Stimulated activated CD4-positive, alpha-beta T cell treated with anti-CD3 and anti-CD28 coated beads, Interleukin-1b, Interleukin-23, amount 100 ng/mL, for 24 hours (primary cell): ENCODE data around the gene PERM1.
A peak's percentile ranks its signal among the peaks of the same experiment; 100 is the strongest.
"Not testable (repeated sequence)": the region's sequence is repeated elsewhere in the genome, so short reads cannot be mapped to it uniquely, and the experiment has no call there.

Source experiments
- DNase-seq, 4 experiments: peaks; one replicate each; pipeline ENCODE4 v3.0.0-alpha.2; 2020; ENCODE audit warnings: low read depth in 4 of 4, low spot score in 1 of 4

The PERM1 gene

GRCh38 chr1:978835-979743 is 2.8 kb downstream of the PERM1 start:
- no peak for DNase-seq

GRCh38 chr1:978069-978834 is 3.6 kb downstream of the PERM1 start:
- no peak for DNase-seq

GRCh38 chr1:976791-977190 is 5.1 kb downstream of the PERM1 start:
- DNase-seq, result not testable (repeated sequence)

- peak in 2 of 4 experiments; percentile 48 to 49 for DNase-seq
Measured at GRCh38 chr1:975896-976683, 5.8 kb downstream of the PERM1 start.

- no peak for DNase-seq
Measured at GRCh38 chr1:975365-975764, 6.5 kb downstream of the PERM1 start.

GRCh38 chr1:974687-975328 is 7.1 kb downstream of the PERM1 start:
- DNase-seq, result no peak

- DNase-seq, result no peak
Measured at GRCh38 chr1:974293-974640, 7.6 kb downstream of the PERM1 start.

- no peak for DNase-seq
Measured at GRCh38 chr1:973459-974292, 8.2 kb downstream of the PERM1 start.

- no peak for DNase-seq
Measured at GRCh38 chr1:972726-973458, 9.0 kb downstream of the PERM1 start.

GRCh38 chr1:971751-972506 is 10.0 kb downstream of the PERM1 start:
- no peak for DNase-seq

- DNase-seq, result no peak
Measured at GRCh38 chr1:970973-971730, 10.7 kb downstream of the PERM1 start.

GRCh38 chr1:970242-970972 is 11.5 kb downstream of the PERM1 start:
- DNase-seq, result no peak

GRCh38 chr1:969260-969855 is 12.5 kb downstream of the PERM1 start:
- no peak for DNase-seq

- no peak for DNase-seq
Measured at GRCh38 chr1:967466-968343, 14.2 kb downstream of the PERM1 start.

- DNase-seq, result peak; percentile 68 to 83 (median 76)
Measured at GRCh38 chr1:966704-967300, 15.1 kb downstream of the PERM1 start.
